Liver (tissue), 9 donors: ENCODE measurements around the gene TSPAN16. TPM values are rescaled to one million over a fixed set of nuclear protein-coding genes. Genes with fewer than 3 reads are reported as not detected.
A peak's percentile ranks its signal among the peaks of the same experiment; 100 is the strongest.

Source experiments
- DNase-seq: peaks from one replicate; pipeline ENCODE4 v3.0.0-alpha.2; 2017; ENCODE audit warnings: low spot score
- H3K27ac ChIP-seq, 2 donors: one replicate each; pipeline ENCODE4 v1.7.0; 2013; ENCODE audit warnings: inconsistent platforms in 2 of 2, low read length in 2 of 2, control low read depth in 1 of 2, low read depth in 1 of 2, mild to moderate bottlenecking in 1 of 2
- H3K27me3 ChIP-seq, 4 donors: one replicate each; pipeline versions ENCODE4 v1.6.1 to v1.7.0; 2013; ENCODE audit warnings: low read length in 3 of 4, inconsistent platforms in 1 of 4, mild to moderate bottlenecking in 1 of 4, moderate library complexity in 1 of 4; ENCODE audit not compliant: control insufficient read depth in 4 of 4, insufficient read depth in 4 of 4
- H3K36me3 ChIP-seq, 4 donors: one replicate each; pipeline versions ENCODE4 v1.6.1 to v1.7.0; 2013; ENCODE audit warnings: low read length in 3 of 4, mild to moderate bottlenecking in 3 of 4, low read depth in 1 of 4, moderate library complexity in 1 of 4; ENCODE audit not compliant: control insufficient read depth in 4 of 4, insufficient read depth in 3 of 4
- H3K4me1 ChIP-seq, 4 donors: one replicate each; pipeline versions ENCODE4 v1.6.1 to v1.7.0; 2013; ENCODE audit warnings: low read length in 3 of 4, mild to moderate bottlenecking in 3 of 4, moderate library complexity in 1 of 4; ENCODE audit not compliant: control insufficient read depth in 4 of 4, insufficient read depth in 4 of 4
- H3K4me3 ChIP-seq, 3 donors: one replicate each; pipeline versions ENCODE4 v1.6.1 to v1.7.0; 2013; ENCODE audit warnings: low read length in 3 of 3, control low read depth in 1 of 3, low read depth in 1 of 3, mild to moderate bottlenecking in 1 of 3
- H3K9ac ChIP-seq, 2 donors: one replicate each; pipeline ENCODE4 v1.7.0; 2013; ENCODE audit warnings: low read length in 2 of 2, mild to moderate bottlenecking in 2 of 2, moderate library complexity in 2 of 2, control low read depth in 1 of 2, low read depth in 1 of 2
- H3K9me3 ChIP-seq, 4 donors: one replicate each; pipeline versions ENCODE4 v1.6.1 to v1.7.0; 2013; ENCODE audit warnings: low read length in 3 of 4; ENCODE audit not compliant: control insufficient read depth in 4 of 4
- EGR1 ChIP-seq, 2 donors: IDR thresholded peaks; 2 replicates each; pipeline ENCODE4 v1.6.1; 2016 to 2018; ENCODE audit warnings: antibody characterized with exemption in 2 of 2, low read depth in 2 of 2
- FOXA1 ChIP-seq: IDR thresholded peaks from 2 replicates; pipeline ENCODE4 v1.6.1; 2016; ENCODE audit warnings: antibody characterized with exemption
- FOXA2 ChIP-seq: IDR thresholded peaks from 2 replicates; pipeline ENCODE4 v1.6.1; 2016; ENCODE audit warnings: antibody characterized with exemption
- GABPA ChIP-seq, 2 donors: IDR thresholded peaks in 1 of 2; conservative IDR thresholded peaks in 1 of 2; 2 replicates each; pipeline ENCODE4 v1.6.1; 2016; ENCODE audit warnings: antibody characterized with exemption in 2 of 2, mild to moderate bottlenecking in 1 of 2, moderate library complexity in 1 of 2
- HNF4A ChIP-seq, 2 donors: conservative IDR thresholded peaks; 2 replicates each; pipeline ENCODE4 v1.6.1; 2016; ENCODE audit warnings: antibody characterized with exemption in 2 of 2, mild to moderate bottlenecking in 2 of 2
- HNF4G ChIP-seq: IDR thresholded peaks from 2 replicates; pipeline ENCODE4 v1.6.1; 2016; ENCODE audit warnings: antibody characterized with exemption
- JUND ChIP-seq, 2 donors: IDR thresholded peaks; 2 replicates each; pipeline ENCODE4 v1.6.1; 2016; ENCODE audit warnings: antibody characterized with exemption in 2 of 2
- NR2F2 ChIP-seq: IDR thresholded peaks from 2 replicates; pipeline ENCODE4 v1.6.1; 2016; ENCODE audit warnings: antibody characterized with exemption
- RAD21 ChIP-seq, 2 donors: IDR thresholded peaks; 2 replicates each; pipeline ENCODE4 v1.6.1; 2016; ENCODE audit warnings: antibody characterized with exemption in 2 of 2, mild to moderate bottlenecking in 2 of 2
- RXRA ChIP-seq, 2 donors: IDR thresholded peaks; 2 replicates each; pipeline ENCODE4 v1.6.1; 2017 to 2018; ENCODE audit warnings: antibody characterized with exemption in 2 of 2, mild to moderate bottlenecking in 1 of 2
- SP1 ChIP-seq: IDR thresholded peaks from 2 replicates; pipeline ENCODE4 v1.6.1; 2018; ENCODE audit warnings: antibody characterized with exemption, mild to moderate bottlenecking
- TAF1 ChIP-seq: conservative IDR thresholded peaks from 2 replicates; pipeline ENCODE4 v1.6.1; 2016; ENCODE audit warnings: antibody characterized with exemption, mild to moderate bottlenecking
- YY1 ChIP-seq: IDR thresholded peaks from 2 replicates; pipeline ENCODE4 v1.6.1; 2016; ENCODE audit warnings: antibody characterized with exemption, mild to moderate bottlenecking
- WGBS: extraction: QIAGEN DNeasy Blood & Tissue Kit; methylation state at CpG from one replicate; pipeline ENCODE4 v1.1.7; 2013; 5-methylcytosine and 5-hydroxymethylcytosine counted together
- polyA plus RNA-seq, 2 donors: library from polyadenylated mRNA; stranded (reverse) in 1 of 2; unstranded in 1 of 2; fragments of 200-250 nt in 1 of 2; fragments of >200 nt in 1 of 2; fragmentation: Nextera tagmentation in 1 of 2; extraction: Ambion mirVana in 1 of 2; gene quantifications; one replicate each; pipeline versions ENCODE4 v1.2.1 to v1.2.3, GENCODE V29; 2013 to 2015
- total RNA-seq, 2 donors: library from RNA; depleted of rRNA; stranded (reverse); fragments of >200 nt; gene quantifications; one replicate each; pipeline ENCODE4 v1.2.3, GENCODE V29; 2014
- TF ChIP-seq, protein P1 (sequence below): IDR thresholded peaks from 2 replicates; pipeline ENCODE4 v1.6.1; 2016; ENCODE audit warnings: antibody characterized with exemption
- TF ChIP-seq, protein P2 (sequence below): fragments of 150-350 bp; IDR thresholded peaks from 2 replicates; pipeline ENCODE4 v1.5.1; 2017; ENCODE audit warnings: improper control_type of control experiment, low read depth, low read length; ENCODE audit not compliant: missing input control
- TF ChIP-seq, protein P3 (sequence below): IDR thresholded peaks from 2 replicates; pipeline ENCODE4 v1.6.1; 2016; ENCODE audit warnings: antibody characterized with exemption
- TF ChIP-seq, protein P4 (sequence below): IDR thresholded peaks from 2 replicates; pipeline ENCODE4 v1.6.1; 2016; ENCODE audit warnings: antibody characterized with exemption
- donor health status: healthy.
- donor health status: healthy.
- donor health status: healthy.
- donor health status: healthy.
- donor health status: healthy.

Gene TSPAN16
- total and polyA plus RNA-seq, 4 donors, result not detected

DNA sequence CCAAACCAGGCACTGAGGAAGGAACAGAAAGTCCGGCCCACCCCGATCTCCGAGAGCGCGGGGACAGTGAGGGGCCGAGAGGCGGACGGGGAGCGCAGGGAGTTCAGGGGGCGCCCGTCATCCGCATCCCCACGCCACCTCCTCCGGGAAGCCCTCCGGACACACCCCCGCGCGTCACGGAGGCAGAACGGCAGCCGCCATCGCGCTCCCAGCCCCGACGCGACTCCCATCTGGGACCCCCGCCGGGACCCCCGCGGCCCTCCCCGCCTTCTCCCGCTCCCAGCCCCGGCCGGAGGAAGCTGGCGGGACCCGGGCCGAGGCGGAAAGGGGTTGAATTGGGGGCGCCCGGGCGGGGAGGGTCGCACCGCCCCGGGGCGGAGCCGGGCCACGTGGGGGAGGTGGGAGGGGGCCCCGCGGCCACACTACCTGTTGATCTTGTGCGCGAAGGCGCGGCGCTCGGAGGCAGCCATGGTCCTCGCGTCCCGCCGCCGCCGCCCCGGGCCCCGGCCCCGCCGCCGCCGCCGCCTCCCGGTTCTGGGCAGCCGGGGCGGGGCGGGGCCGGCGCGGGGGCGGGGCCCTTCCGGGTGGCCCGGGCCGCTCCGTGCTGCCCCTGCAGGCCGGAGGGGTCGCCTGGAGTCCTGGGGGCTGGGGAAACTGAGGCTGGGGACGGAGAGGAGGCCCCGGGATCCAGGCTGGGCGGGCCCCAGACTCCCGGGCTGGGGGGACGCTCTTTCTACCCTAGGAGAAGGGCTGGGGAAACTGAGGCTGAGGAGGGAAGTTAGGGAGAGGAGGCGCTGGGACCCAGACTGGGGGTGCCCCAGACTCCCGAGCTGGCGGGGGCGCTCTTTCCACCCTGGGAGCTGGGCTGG, 33.8 kb upstream of the TSPAN16 start, which contains the start of gene DOCK6:
DOCK6 (minus strand) TSS at position 554 of the 869 bp plus-strand sequence; CDS start at position 470, 84 bp downstream.
- no peak within 1 kb of the TSS for H3K9ac ChIP-seq
- TF ChIP-seq YY1 (no peak), RAD21 (IDR thresholded peaks at IDR 0.05) (no peak), FOXA2 (no peak), NR2F2 (no peak), RXRA (IDR thresholded peaks at IDR 0.05) (no peak), TAF1 (no peak)
- TF ChIP-seq, protein P1, sequence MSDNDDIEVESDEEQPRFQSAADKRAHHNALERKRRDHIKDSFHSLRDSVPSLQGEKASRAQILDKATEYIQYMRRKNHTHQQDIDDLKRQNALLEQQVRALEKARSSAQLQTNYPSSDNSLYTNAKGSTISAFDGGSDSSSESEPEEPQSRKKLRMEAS, result no peak
- TF ChIP-seq, protein P2, sequence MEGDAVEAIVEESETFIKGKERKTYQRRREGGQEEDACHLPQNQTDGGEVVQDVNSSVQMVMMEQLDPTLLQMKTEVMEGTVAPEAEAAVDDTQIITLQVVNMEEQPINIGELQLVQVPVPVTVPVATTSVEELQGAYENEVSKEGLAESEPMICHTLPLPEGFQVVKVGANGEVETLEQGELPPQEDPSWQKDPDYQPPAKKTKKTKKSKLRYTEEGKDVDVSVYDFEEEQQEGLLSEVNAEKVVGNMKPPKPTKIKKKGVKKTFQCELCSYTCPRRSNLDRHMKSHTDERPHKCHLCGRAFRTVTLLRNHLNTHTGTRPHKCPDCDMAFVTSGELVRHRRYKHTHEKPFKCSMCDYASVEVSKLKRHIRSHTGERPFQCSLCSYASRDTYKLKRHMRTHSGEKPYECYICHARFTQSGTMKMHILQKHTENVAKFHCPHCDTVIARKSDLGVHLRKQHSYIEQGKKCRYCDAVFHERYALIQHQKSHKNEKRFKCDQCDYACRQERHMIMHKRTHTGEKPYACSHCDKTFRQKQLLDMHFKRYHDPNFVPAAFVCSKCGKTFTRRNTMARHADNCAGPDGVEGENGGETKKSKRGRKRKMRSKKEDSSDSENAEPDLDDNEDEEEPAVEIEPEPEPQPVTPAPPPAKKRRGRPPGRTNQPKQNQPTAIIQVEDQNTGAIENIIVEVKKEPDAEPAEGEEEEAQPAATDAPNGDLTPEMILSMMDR, result no peak
- TF ChIP-seq, protein P3, sequence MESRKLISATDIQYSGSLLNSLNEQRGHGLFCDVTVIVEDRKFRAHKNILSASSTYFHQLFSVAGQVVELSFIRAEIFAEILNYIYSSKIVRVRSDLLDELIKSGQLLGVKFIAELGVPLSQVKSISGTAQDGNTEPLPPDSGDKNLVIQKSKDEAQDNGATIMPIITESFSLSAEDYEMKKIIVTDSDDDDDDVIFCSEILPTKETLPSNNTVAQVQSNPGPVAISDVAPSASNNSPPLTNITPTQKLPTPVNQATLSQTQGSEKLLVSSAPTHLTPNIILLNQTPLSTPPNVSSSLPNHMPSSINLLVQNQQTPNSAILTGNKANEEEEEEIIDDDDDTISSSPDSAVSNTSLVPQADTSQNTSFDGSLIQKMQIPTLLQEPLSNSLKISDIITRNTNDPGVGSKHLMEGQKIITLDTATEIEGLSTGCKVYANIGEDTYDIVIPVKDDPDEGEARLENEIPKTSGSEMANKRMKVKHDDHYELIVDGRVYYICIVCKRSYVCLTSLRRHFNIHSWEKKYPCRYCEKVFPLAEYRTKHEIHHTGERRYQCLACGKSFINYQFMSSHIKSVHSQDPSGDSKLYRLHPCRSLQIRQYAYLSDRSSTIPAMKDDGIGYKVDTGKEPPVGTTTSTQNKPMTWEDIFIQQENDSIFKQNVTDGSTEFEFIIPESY, result no peak
- TF ChIP-seq, protein P4, sequence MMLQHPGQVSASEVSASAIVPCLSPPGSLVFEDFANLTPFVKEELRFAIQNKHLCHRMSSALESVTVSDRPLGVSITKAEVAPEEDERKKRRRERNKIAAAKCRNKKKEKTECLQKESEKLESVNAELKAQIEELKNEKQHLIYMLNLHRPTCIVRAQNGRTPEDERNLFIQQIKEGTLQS, result no peak
- no peaks in the 10 kb centered on the region for H3K27me3 ChIP-seq
- H3K27ac ChIP-seq, result peak within 1 kb of the TSS; percentile 53 to 70
- no peaks in the 10 kb centered on the region for H3K9me3 ChIP-seq
- H3K36me3 ChIP-seq, result no peaks in the 10 kb centered on the region
- peak within 1 kb of the TSS; percentile 53 to 80 (median 62) for H3K4me3 ChIP-seq
- 2% methylated on average over 91 of the region's 91 CpGs for WGBS
- peaks cover 0 to 12% (median 6%) of the 10 kb centered on the region in 4 donors for H3K4me1 ChIP-seq
- no peak for DNase-seq

DNA sequence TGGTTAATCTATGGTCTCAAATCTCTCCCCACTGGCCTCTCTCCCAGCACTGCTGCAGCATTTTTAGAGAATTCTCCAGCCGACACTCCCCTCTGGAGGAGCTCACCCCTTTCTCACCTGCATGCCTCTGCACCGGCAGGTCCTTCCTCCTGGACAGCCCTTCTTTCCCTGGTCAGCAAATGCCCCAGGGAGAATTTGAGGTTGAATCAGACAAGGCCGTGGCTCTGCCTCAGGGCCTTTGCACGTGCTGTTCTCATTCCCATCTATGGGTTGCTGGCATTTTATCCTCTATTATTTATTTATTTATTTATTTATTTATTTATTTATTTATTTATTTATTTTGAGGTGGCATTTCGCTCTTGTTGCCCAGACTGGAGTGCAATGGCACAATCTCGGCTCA, 32.2 kb upstream of the TSPAN16 start:
- Histone ChIP-seq H3K9ac (no peak overlapping the region), H3K4me1 (peaks cover 0 to 12% (median 6%) of the 10 kb centered on the region in 4 donors), H3K36me3 (no peaks in the 10 kb centered on the region), H3K4me3 (no peak overlapping the region), H3K27ac (no peak overlapping the region), H3K27me3 (no peaks in the 10 kb centered on the region), H3K9me3 (no peaks in the 10 kb centered on the region)
- DNase-seq, result no peak
- WGBS, result 96% methylated on average over 6 of the region's 6 CpGs
- TF ChIP-seq, protein P3, result no peak
- TF ChIP-seq, protein P2, result no peak
- no peak for TF ChIP-seq HNF4A (conservative IDR thresholded peaks at IDR 0.05)
- no peak for TF ChIP-seq NR2F2
- TF ChIP-seq YY1, result no peak
- TF ChIP-seq, protein P1, result no peak
- TF ChIP-seq, protein P4, result no peak
- no peak for TF ChIP-seq JUND (IDR thresholded peaks at IDR 0.05)
- TF ChIP-seq GABPA (IDR thresholded peaks at IDR 0.05 in 1 of 2, conservative IDR thresholded peaks at IDR 0.05 in 1 of 2), result no peak
- TF ChIP-seq HNF4G, result no peak
- TF ChIP-seq EGR1 (IDR thresholded peaks at IDR 0.05; ENCODE audit: low read depth in 2 of 2), result no peak
- TF ChIP-seq FOXA1, result no peak
- no peak for TF ChIP-seq RXRA (IDR thresholded peaks at IDR 0.05)
- no peak for TF ChIP-seq SP1
- TF ChIP-seq FOXA2, result no peak
- no peak for TF ChIP-seq TAF1
